Stimulated activated CD4-positive, alpha-beta T cell treated with anti-CD3 and anti-CD28 coated beads, Interleukin-1b, Interleukin-23, amount 100 ng/mL, for 48 hours (primary cell): ENCODE data around the gene APBB1IP.
"Not testable (repeated sequence)": the region's sequence is repeated elsewhere in the genome, so short reads cannot be mapped to it uniquely, and the experiment has no call there.

Experiments
- DNase-seq: peaks from one replicate; pipeline ENCODE4 v3.0.0-alpha.2; 2020

APBB1IP gene

GRCh38 chr10:26437637-26438461 is at the start of gene APBB1IP:
TSS of gene APBB1IP (plus strand) at chr10:26438341. CDS start at chr10:26492327, 53,986 bp downstream.
- peak; percentile 50 for DNase-seq

- DNase-seq: no peak
Observed at GRCh38 chr10:26389533-26389932, 48.6 kb upstream of the APBB1IP start.

GRCh38 chr10:26391701-26392695 is 46.1 kb upstream of the APBB1IP start:
- DNase-seq: no peak

GRCh38 chr10:26398353-26398752 is 39.8 kb upstream of the APBB1IP start:
- DNase-seq: not testable (repeated sequence)

GRCh38 chr10:26407406-26407969 is 30.7 kb upstream of the APBB1IP start:
- no peak for DNase-seq

- DNase-seq: no peak
Observed at GRCh38 chr10:26408858-26409494, 29.2 kb upstream of the APBB1IP start.

- DNase-seq: no peak
Observed at GRCh38 chr10:26410356-26410755, 27.8 kb upstream of the APBB1IP start.

- no peak for DNase-seq
Observed at GRCh38 chr10:26412932-26413331, 25.2 kb upstream of the APBB1IP start.

GRCh38 chr10:26413375-26413774 is 24.8 kb upstream of the APBB1IP start:
- no peak for DNase-seq

- DNase-seq: no peak
Observed at GRCh38 chr10:26417136-26417535, 21.0 kb upstream of the APBB1IP start.

- DNase-seq: no peak
Observed at GRCh38 chr10:26422977-26423376, 15.2 kb upstream of the APBB1IP start.

- no peak for DNase-seq
Observed at GRCh38 chr10:26423722-26424121, 14.4 kb upstream of the APBB1IP start.

GRCh38 chr10:26430641-26431163 is 7.4 kb upstream of the APBB1IP start:
- peak; percentile 24 for DNase-seq

GRCh38 chr10:26432938-26433337 is 5.2 kb upstream of the APBB1IP start:
- no peak for DNase-seq

- no peak for DNase-seq
Observed at GRCh38 chr10:26435852-26436251, 2.3 kb upstream of the APBB1IP start.

- no peak for DNase-seq
Observed at GRCh38 chr10:26436848-26437247, 1.3 kb upstream of the APBB1IP start.

- peak; percentile 82 for DNase-seq
Observed at GRCh38 chr10:26438534-26439341, 597 bp downstream of the APBB1IP start.

- DNase-seq: no peak
Observed at GRCh38 chr10:26439406-26440087, 1.4 kb downstream of the APBB1IP start.

- DNase-seq: no peak
Observed at GRCh38 chr10:26440088-26440470, 1.9 kb downstream of the APBB1IP start.

GRCh38 chr10:26441491-26442214 is 3.5 kb downstream of the APBB1IP start:
- DNase-seq: no peak
